WTC11 (cell line): Measurements from ENCODE around the gene TBCEL. TPM values are rescaled to one million over a fixed set of nuclear protein-coding genes. Genes with fewer than 3 reads are reported as not detected.

ENCODE experiments used
- ARID4B ChIP-seq: sonication (generic); formaldehyde crosslinking; IDR thresholded peaks from 2 replicates; pipeline ENCODE4 v1.8.0; 2023; ENCODE audit warnings: missing genetic modification reagents, mild to moderate bottlenecking, borderline replicate concordance
- ATF6 ChIP-seq: sonication (generic); formaldehyde crosslinking; IDR thresholded peaks from 2 replicates; pipeline ENCODE4 v1.8.1; 2023; ENCODE audit warnings: mild to moderate bottlenecking, missing genetic modification reagents
- CBFB ChIP-seq: sonication (generic); formaldehyde crosslinking; IDR thresholded peaks from 2 replicates; pipeline ENCODE4 v1.8.1; 2022; ENCODE audit warnings: mild to moderate bottlenecking, low read depth, missing genetic modification reagents
- CDX4 ChIP-seq: fragments of 250-450 bp; sonication (Bioruptor Pico); IDR thresholded peaks from 2 replicates; pipeline ENCODE4 v1.9.0; 2021; ENCODE audit warnings: moderate library complexity, mild to moderate bottlenecking, inconsistent platforms, borderline replicate concordance
- ELF4 ChIP-seq: sonication (generic); formaldehyde crosslinking; IDR thresholded peaks from 2 replicates; pipeline ENCODE4 v1.8.1; 2022; ENCODE audit warnings: low read depth, mild to moderate bottlenecking, moderate library complexity, missing genetic modification reagents
- FOXP1 ChIP-seq: sonication (generic); formaldehyde crosslinking; IDR thresholded peaks from 2 replicates; pipeline ENCODE4 v1.8.0; 2022; ENCODE audit warnings: missing genetic modification reagents, mild to moderate bottlenecking, moderate library complexity, borderline replicate concordance
- JAZF1 ChIP-seq: fragments of 250-450 bp; sonication (Bioruptor Pico); IDR thresholded peaks from 2 replicates; pipeline ENCODE4 v1.9.0; 2021; ENCODE audit warnings: moderate library complexity, mild to moderate bottlenecking, inconsistent platforms
- NFATC4 ChIP-seq: fragments of 250-450 bp; sonication (Bioruptor Pico); IDR thresholded peaks from 2 replicates; pipeline ENCODE4 v1.9.0; 2021; ENCODE audit warnings: mild to moderate bottlenecking
- NFE2L1 ChIP-seq: sonication (generic); formaldehyde crosslinking; IDR thresholded peaks from 2 replicates; pipeline ENCODE4 v1.8.1; 2023; ENCODE audit warnings: missing genetic modification reagents
- NR3C1 ChIP-seq: sonication (generic); formaldehyde crosslinking; conservative IDR thresholded peaks from 2 replicates; pipeline ENCODE4 v1.8.1; 2023; ENCODE audit warnings: low read depth, mild to moderate bottlenecking, missing genetic modification reagents
- PRDM15 ChIP-seq: sonication (generic); formaldehyde crosslinking; IDR thresholded peaks from 2 replicates; pipeline ENCODE4 v1.8.0; 2022; ENCODE audit warnings: missing genetic modification reagents
- PREB ChIP-seq: sonication (generic); formaldehyde crosslinking; IDR thresholded peaks from 2 replicates; pipeline ENCODE4 v1.8.1; 2022; ENCODE audit warnings: mild to moderate bottlenecking, missing genetic modification reagents, moderate library complexity, borderline replicate concordance
- SMAD4 ChIP-seq: sonication (generic); formaldehyde crosslinking; IDR thresholded peaks from 2 replicates; pipeline ENCODE4 v1.8.0; 2022; ENCODE audit warnings: mild to moderate bottlenecking, missing genetic modification reagents
- TCF7 ChIP-seq: sonication (generic); formaldehyde crosslinking; IDR thresholded peaks from 2 replicates; pipeline ENCODE4 v1.8.0; 2022; ENCODE audit warnings: mild to moderate bottlenecking, low read depth, missing genetic modification reagents, moderate library complexity
- TEAD4 ChIP-seq: sonication (generic); formaldehyde crosslinking; IDR thresholded peaks from 2 replicates; pipeline ENCODE4 v1.8.0; 2022; ENCODE audit warnings: mild to moderate bottlenecking, missing genetic modification reagents
- USF2 ChIP-seq: sonication (generic); formaldehyde crosslinking; IDR thresholded peaks from 2 replicates; pipeline ENCODE4 v1.8.1; 2023; ENCODE audit warnings: mild to moderate bottlenecking, missing genetic modification reagents, moderate library complexity
- ZNF138 ChIP-seq: sonication (generic); formaldehyde crosslinking; conservative IDR thresholded peaks from 2 replicates; pipeline ENCODE4 v1.8.1; 2022; ENCODE audit warnings: mild to moderate bottlenecking, moderate library complexity, missing genetic modification reagents
- ZNF219 ChIP-seq: sonication (generic); formaldehyde crosslinking; IDR thresholded peaks from 2 replicates; pipeline ENCODE4 v1.8.0; 2023; ENCODE audit warnings: missing genetic modification reagents, mild to moderate bottlenecking, borderline replicate concordance
- ZNF263 ChIP-seq: sonication (generic); formaldehyde crosslinking; IDR thresholded peaks from 2 replicates; pipeline ENCODE4 v1.8.1; 2022; ENCODE audit warnings: low read depth, mild to moderate bottlenecking, moderate library complexity, missing genetic modification reagents
- ZNF423 ChIP-seq: fragments of 250-450 bp; sonication (Bioruptor Pico); IDR thresholded peaks from 2 replicates; pipeline ENCODE4 v2.1.2; 2022; ENCODE audit warnings: mild to moderate bottlenecking, moderate library complexity
- ZNF425 ChIP-seq: fragments of 250-450 bp; sonication (Bioruptor Pico); conservative IDR thresholded peaks from 2 replicates; pipeline ENCODE4 v1.9.0; 2021; ENCODE audit warnings: mild to moderate bottlenecking
- ZNF512 ChIP-seq: sonication (generic); formaldehyde crosslinking; IDR thresholded peaks from 2 replicates; pipeline ENCODE4 v1.8.1; 2022; ENCODE audit warnings: missing genetic modification reagents, borderline replicate concordance
- total RNA-seq: library from RNA; stranded (reverse); gene quantifications from 3 replicates; pipeline ENCODE4 v1.2.3, GENCODE V29; 2021

TBCEL gene
- total RNA-seq, 1 experiment from 2014 or later: 9.5 TPM

- TF ChIP-seq ZNF425 (CRISPR knock-in tag) (no peak), ATF6 (no peak), ZNF512 (CRISPR knock-in tag) (no peak), ELF4 (CRISPR knock-in tag) (no peak; the same call in 1 of the 2 replicates), NFATC4 (CRISPR knock-in tag) (no peak), TEAD4 (0 out of 2 replicates have a peak, but pooled peaks have one; percentile 31), NFE2L1 (CRISPR knock-in tag) (no peak), ARID4B (peak; percentile 46; the same call in 1 of the 2 replicates), SMAD4 (CRISPR knock-in tag) (no peak), USF2 (CRISPR knock-in tag) (no peak), CDX4 (CRISPR knock-in tag) (no peak), CBFB (CRISPR knock-in tag) (no peak), ZNF219 (CRISPR knock-in tag) (no peak), TCF7 (no peak), ZNF423 (no peak), ZNF263 (CRISPR knock-in tag) (no peak), FOXP1 (CRISPR knock-in tag) (no peak), PREB (CRISPR knock-in tag) (no peak), PRDM15 (no peak), ZNF138 (no peak), JAZF1 (no peak), NR3C1 (CRISPR knock-in tag) (no peak)
Measured at GRCh38 chr11:121082670-121083069, 58.8 kb downstream of the TBCEL start (continued).
